ENCODE data around the gene VPS4B. TPM values are rescaled to one million over a fixed set of nuclear protein-coding genes. Genes with fewer than 3 reads are reported as not detected.

VPS4B gene
- total RNA-seq, 1 experiment from 2014 or later = 60.2 TPM

DNA sequence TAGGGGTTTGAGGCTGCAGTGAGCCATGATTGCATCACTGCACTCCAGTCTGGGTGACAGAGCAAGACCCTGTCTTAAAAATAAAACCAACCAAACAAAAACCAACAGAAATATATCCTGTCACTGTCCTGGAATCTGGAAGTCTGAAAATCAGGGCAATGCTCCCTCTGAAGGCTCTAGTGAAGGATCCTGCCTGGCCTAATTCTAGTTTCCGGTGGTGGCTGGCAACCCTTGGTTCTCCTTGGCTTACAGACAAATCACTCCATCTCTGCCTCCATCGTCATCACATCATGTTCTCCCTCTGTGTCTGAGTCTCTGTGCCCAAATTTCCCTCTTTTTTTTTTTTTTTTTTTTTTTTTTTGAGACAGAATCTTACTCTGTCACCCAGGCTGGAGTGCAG, 15.9 kb upstream of the VPS4B start:
- Histone ChIP-seq H2BK5ac (ENCODE audit: insufficient read length, low read length) (no peak overlapping the region), H2BK15ac (ENCODE audit: low read depth, low read length) (no peak overlapping the region), H3K18ac (ENCODE audit: insufficient read length, low read depth, low read length) (no peak overlapping the region), H3K9ac (ENCODE audit: extremely low read depth, insufficient read length, low read length) (no peak overlapping the region), H3T11ph (ENCODE audit: low read length) (no peak overlapping the region), H2BK12ac (ENCODE audit: insufficient read length, low read depth, low read length) (no peak overlapping the region), H3K4ac (ENCODE audit: low read depth, low read length) (no peak overlapping the region), H3K23ac (ENCODE audit: insufficient read length, low read depth, low read length) (no peak overlapping the region), H3K56ac (ENCODE audit: insufficient read length, low read depth, low read length) (no peak overlapping the region), H4K5ac (ENCODE audit: insufficient read length, low read depth, low read length) (no peak overlapping the region), H3K14ac (ENCODE audit: insufficient read depth, low read length) (no peak overlapping the region), H3K79me1 (ENCODE audit: insufficient read depth, low read depth, low read length, poor library complexity, severe bottlenecking) (no peaks in the 10 kb centered on the region), H3K4me2 (ENCODE audit: insufficient read depth, insufficient read length, low read length) (no peak overlapping the region), H2AK5ac (ENCODE audit: insufficient read length, low read length) (no peak overlapping the region), H4K20me1 (ENCODE audit: control insufficient read depth, insufficient read depth, insufficient read length) (no peaks in the 10 kb centered on the region), H2BK120ac (ENCODE audit: low read depth, low read length, poor library complexity, severe bottlenecking) (no peak overlapping the region), H3K9me3 (ENCODE audit: control insufficient read depth, low read depth, low read length) (no peaks in the 10 kb centered on the region), H2AFZ (ENCODE audit: low read length) (no peak overlapping the region), H3K79me2 (ENCODE audit: insufficient read depth, low read length) (no peaks in the 10 kb centered on the region), H3K23me2 (ENCODE audit: insufficient read length, low read depth, low read length, poor library complexity, severe bottlenecking) (no peaks in the 10 kb centered on the region), H3K27ac (ENCODE audit: insufficient read length, low read depth, low read length) (no peak overlapping the region), H4K91ac (ENCODE audit: insufficient read length, low read depth, low read length) (no peak overlapping the region), H3K27me3 (ENCODE audit: insufficient read depth, low read length) (no peaks in the 10 kb centered on the region), H4K8ac (replicated peaks; ENCODE audit: insufficient read length, low read depth, low read length) (no peak overlapping the region), H2BK20ac (ENCODE audit: low read depth, low read length, poor library complexity, severe bottlenecking) (no peak overlapping the region), H3K4me1 (ENCODE audit: insufficient read depth, low read length) (no peaks in the 10 kb centered on the region)
- DNase-seq = no peak
- Mint-ChIP-seq H3K36me3 (ENCODE audit: insufficient read depth in 1 of 3, low read depth in 3 of 3) (no peaks in the 10 kb centered on the region), H3K27ac (no peak overlapping the region), H3K4me3 (no peak overlapping the region), H3K4me1 (no peaks in the 10 kb centered on the region), H3K27me3 (ENCODE audit: low read depth) (no peaks in the 10 kb centered on the region), H3K9me3 (no peaks in the 10 kb centered on the region)
- WGBS (ENCODE audit: extremely low coverage, insufficient read length, low lambda C conversion rate) = no CpG with 5 or more reads among the region's 2 CpGs
- TF ChIP-seq, protein P1, sequence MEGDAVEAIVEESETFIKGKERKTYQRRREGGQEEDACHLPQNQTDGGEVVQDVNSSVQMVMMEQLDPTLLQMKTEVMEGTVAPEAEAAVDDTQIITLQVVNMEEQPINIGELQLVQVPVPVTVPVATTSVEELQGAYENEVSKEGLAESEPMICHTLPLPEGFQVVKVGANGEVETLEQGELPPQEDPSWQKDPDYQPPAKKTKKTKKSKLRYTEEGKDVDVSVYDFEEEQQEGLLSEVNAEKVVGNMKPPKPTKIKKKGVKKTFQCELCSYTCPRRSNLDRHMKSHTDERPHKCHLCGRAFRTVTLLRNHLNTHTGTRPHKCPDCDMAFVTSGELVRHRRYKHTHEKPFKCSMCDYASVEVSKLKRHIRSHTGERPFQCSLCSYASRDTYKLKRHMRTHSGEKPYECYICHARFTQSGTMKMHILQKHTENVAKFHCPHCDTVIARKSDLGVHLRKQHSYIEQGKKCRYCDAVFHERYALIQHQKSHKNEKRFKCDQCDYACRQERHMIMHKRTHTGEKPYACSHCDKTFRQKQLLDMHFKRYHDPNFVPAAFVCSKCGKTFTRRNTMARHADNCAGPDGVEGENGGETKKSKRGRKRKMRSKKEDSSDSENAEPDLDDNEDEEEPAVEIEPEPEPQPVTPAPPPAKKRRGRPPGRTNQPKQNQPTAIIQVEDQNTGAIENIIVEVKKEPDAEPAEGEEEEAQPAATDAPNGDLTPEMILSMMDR (conservative IDR thresholded peaks at IDR 0.05) = no peak

Data from H9 (cell line).